Panc1 (cell line): ENCODE measurements around the gene ARHGEF10L. TPM values are rescaled to one million over a fixed set of nuclear protein-coding genes. Genes with fewer than 3 reads are reported as not detected.

Experiments used
- ATAC-seq: fragments of 200-7000 bp; cut with Tn5 transposase; 2 replicates; pipeline ENCODE4 v1.9.1; 2020; ENCODE audit warnings: mild to moderate bottlenecking, moderate library complexity
- BruUV-seq: library from RNA; stranded (reverse); fragments of 400-500 nt; replicated peaks from 2 replicates; lab custom pipeline; 2021; lab: Mats Ljungman, UMichigan
- CTCF ChIA-PET: fragments of 300-600 bp; sonication (Branson Sonifier 250); formaldehyde crosslinking; loops from one replicate; lab custom pipeline; 2022; ENCODE audit warnings: antibody characterized with exemption; lab: Charles Lee
- POLR2A ChIA-PET: fragments of 300-600 bp; sonication (Branson Sonifier 250); formaldehyde crosslinking; loops from one replicate; lab custom pipeline; 2022; ENCODE audit warnings: antibody characterized with exemption; lab: Charles Lee
- DNase-seq: peaks from one replicate; pipeline ENCODE4 v3.0.0-alpha.2; 2010; ENCODE audit warnings: low read depth, low spot score
- H3K27ac ChIP-seq: 2 replicates; pipeline ENCODE4 v1.5.1; 2011; ENCODE audit warnings: mild to moderate bottlenecking, low read length, inconsistent platforms
- H3K27me3 ChIP-seq: fragments of 200-500 bp; sonication (Bioruptor generic); 2 replicates; pipeline ENCODE4 v1.6.0; 2014; ENCODE audit warnings: low read length, inconsistent platforms; ENCODE audit not compliant: control insufficient read depth, insufficient read depth
- H3K36me3 ChIP-seq: fragments of 200-500 bp; sonication (Bioruptor generic); 2 replicates; pipeline ENCODE4 v1.5.1; 2014; ENCODE audit warnings: inconsistent platforms, mild to moderate bottlenecking, low read length, moderate library complexity; ENCODE audit not compliant: control insufficient read depth, insufficient read depth
- H3K4me1 ChIP-seq: 2 replicates; pipeline ENCODE4 v1.5.1; 2011; ENCODE audit warnings: inconsistent platforms, mild to moderate bottlenecking, low read length, moderate library complexity; ENCODE audit not compliant: control insufficient read depth, insufficient read depth
- H3K4me3 ChIP-seq, 2 experiments: 2 replicates each; pipeline ENCODE4 v1.5.1; 2011 to 2012; ENCODE audit warnings: low read depth in 2 of 2, low read length in 2 of 2, mild to moderate bottlenecking in 2 of 2, inconsistent platforms in 1 of 2, moderate library complexity in 1 of 2
- H3K9me3 ChIP-seq: fragments of 200-500 bp; sonication (Bioruptor generic); 2 replicates; pipeline ENCODE4 v1.5.1; 2014; ENCODE audit warnings: low read depth, mild to moderate bottlenecking, inconsistent platforms, low read length, moderate library complexity; ENCODE audit not compliant: control insufficient read depth, insufficient read depth
- CTCF ChIP-seq: fragments of 450-650 bp; IDR thresholded peaks from 2 replicates; pipeline ENCODE4 v1.5.1; 2017; ENCODE audit warnings: mild to moderate bottlenecking
- POLR2AphosphoS5 ChIP-seq: IDR thresholded peaks from 2 replicates; pipeline ENCODE4 v1.6.1; 2012; ENCODE audit warnings: mild to moderate bottlenecking, low read depth, low read length, moderate library complexity
- REST ChIP-seq, 2 experiments: IDR thresholded peaks; 2 replicates each; pipeline ENCODE4 v1.6.1; 2011 to 2012; ENCODE audit warnings: low read depth in 2 of 2, control low read depth in 1 of 2, low read length in 1 of 2, mild to moderate bottlenecking in 1 of 2, moderate library complexity in 1 of 2; ENCODE audit not compliant: insufficient read depth in 1 of 2
- SIN3A ChIP-seq: IDR thresholded peaks from 2 replicates; pipeline ENCODE4 v1.6.1; 2012; ENCODE audit warnings: low read depth, mild to moderate bottlenecking, low read length, moderate library complexity, borderline replicate concordance; ENCODE audit not compliant: insufficient read depth
- TCF7L2 ChIP-seq: IDR thresholded peaks from 2 replicates; pipeline ENCODE4 v1.6.1; 2011; ENCODE audit warnings: mild to moderate bottlenecking, low read depth, low read length, inconsistent platforms
- in situ Hi-C: cut with HindIII; loops from 2 replicates; pipeline ENCODE4 v1.10.0; 2016; ENCODE audit warnings: low sequenced_read_pairs, low pct_unique_long_range_greater_than_20kb
- intact Hi-C: fragments of 100-400 bp; cut with micrococcal nuclease; formaldehyde crosslinking; loops from one replicate; pipeline ENCODE4 v1.10.0; 2022; ENCODE audit not compliant: unreplicated experiment
- total RNA-seq: library from RNA; stranded (reverse); gene quantifications from one replicate; pipeline ENCODE4 v1.2.1, GENCODE V29; 2021; ENCODE audit not compliant: unreplicated experiment

Gene ARHGEF10L
- total RNA-seq, 1 experiment from 2014 or later, result 5.9 TPM

GRCh38 chr1:17597651-17598050 is 58.2 kb downstream of the ARHGEF10L start:
- intact Hi-C loops (no loop called here), in situ Hi-C loops (no loop called here)
- Histone ChIP-seq H3K9me3 (no peaks in the 10 kb centered on the region), H3K27ac (no peak overlapping the region), H3K4me1 (peaks cover 15% of the 10 kb centered on the region), H3K4me3 (no peak overlapping the region), H3K36me3 (no peaks in the 10 kb centered on the region), H3K27me3 (no peaks in the 10 kb centered on the region)
- ATAC-seq (no peak), DNase-seq (no peak)
- ChIA-PET CTCF (interaction anchor here (0.6 to 0.7 kb wide), 2 partner anchors 24 to 137 kb away, joined by 3 to 4 read pairs; no protein-coding TSS in a partner anchor), POLR2A (interaction anchor here (0.6 kb wide), 1 partner anchor 75 kb away, joined by 3 read pairs; no protein-coding TSS in a partner anchor)
- no peak for TF ChIP-seq CTCF
- TF ChIP-seq SIN3A, result no peak
- BruUV-seq, result no TSS peak

- CTCF ChIA-PET, result interaction anchor here (0.6 kb wide), 1 partner anchor 137 kb away, joined by 4 read pairs; no protein-coding TSS in a partner anchor
- in situ Hi-C loops, result no loop called here
- intact Hi-C loops, result no loop called here
- no peaks in the 10 kb centered on the region for H3K27me3 ChIP-seq
- no peak overlapping the region for H3K27ac ChIP-seq
- no peak for ATAC-seq
- TF ChIP-seq SIN3A (no peak), TCF7L2 (no peak), POLR2AphosphoS5 (no peak), CTCF (no peak), REST (IDR thresholded peaks at IDR 0.05; ENCODE audit: insufficient read depth in 1 of 2, low read depth in 2 of 2, low read length in 1 of 2) (no peak)
- H3K4me1 ChIP-seq, result peaks cover 15% of the 10 kb centered on the region
- no TSS peak for BruUV-seq
- H3K9me3 ChIP-seq, result no peaks in the 10 kb centered on the region
- POLR2A ChIA-PET, result interaction anchor here (0.6 to 0.7 kb wide), 2 partner anchors 76 to 1107 kb away, joined by 3 to 10 read pairs; no protein-coding TSS in a partner anchor
- no peaks in the 10 kb centered on the region for H3K36me3 ChIP-seq
- H3K4me3 ChIP-seq, result no peak overlapping the region
- no peak for DNase-seq
These were observed 58.8 kb downstream of the ARHGEF10L start for GRCh38 chr1:17598251-17598650.
